A673 (cell line): ENCODE data around the gene VAV3. TPM values are rescaled to one million over a fixed set of nuclear protein-coding genes. Genes with fewer than 3 reads are reported as not detected.

Source experiments
- BruUV-seq: library from RNA; stranded (reverse); fragments of 400-500 nt; replicated peaks from 2 replicates; lab custom pipeline; 2021; lab: Mats Ljungman, UMichigan
- CTCF ChIA-PET: fragments of 300-600 bp; sonication (Branson Sonifier 250); formaldehyde crosslinking; loops from one replicate; lab custom pipeline; 2022; ENCODE audit warnings: antibody characterized with exemption; lab: Charles Lee
- POLR2A ChIA-PET: fragments of 300-600 bp; sonication (Branson Sonifier 250); formaldehyde crosslinking; loops from one replicate; lab custom pipeline; 2022; ENCODE audit warnings: antibody characterized with exemption; ENCODE audit not compliant: low non-redundant PET; lab: Charles Lee
- DNase-seq: peaks from one replicate; pipeline ENCODE4 v3.0.0-alpha.2; 2015; ENCODE audit warnings: low spot score
- H3K27ac ChIP-seq: fragments of 200-600 bp; sonication (generic); 2 replicates; pipeline ENCODE4 v1.5.1; 2016; ENCODE audit warnings: mixed run types, low read depth, mild to moderate bottlenecking, mixed read lengths, antibody characterized with exemption, low read length; ENCODE audit not compliant: poor library complexity, severe bottlenecking
- H3K27me3 ChIP-seq: fragments of 200-600 bp; sonication (generic); replicated peaks from 2 replicates; pipeline ENCODE4 v1.6.1; 2017; ENCODE audit warnings: mixed run types, low read depth, mild to moderate bottlenecking, mixed read lengths, antibody characterized with exemption, low read length; ENCODE audit not compliant: insufficient read depth, poor library complexity
- H3K36me3 ChIP-seq: fragments of 200-600 bp; sonication (generic); 2 replicates; pipeline ENCODE4 v1.6.1; 2016; ENCODE audit warnings: mixed run types, mild to moderate bottlenecking, mixed read lengths, antibody characterized with exemption, low read length; ENCODE audit not compliant: insufficient read depth, poor library complexity, severe bottlenecking
- H3K4me1 ChIP-seq: fragments of 200-600 bp; sonication (generic); 2 replicates; pipeline ENCODE4 v1.6.1; 2017; ENCODE audit warnings: mixed run types, mild to moderate bottlenecking, mixed read lengths, antibody characterized with exemption, low read length; ENCODE audit not compliant: insufficient read depth, poor library complexity, severe bottlenecking
- H3K4me3 ChIP-seq: fragments of 200-600 bp; sonication (generic); 2 replicates; pipeline ENCODE4 v1.5.1; 2016; ENCODE audit warnings: low read depth, mixed run types, mild to moderate bottlenecking, mixed read lengths, low read length; ENCODE audit not compliant: poor library complexity, severe bottlenecking
- H3K9me3 ChIP-seq: fragments of 200-600 bp; sonication (generic); 2 replicates; pipeline ENCODE4 v1.6.1; 2016; ENCODE audit warnings: mixed run types, low read depth, mild to moderate bottlenecking, mixed read lengths, antibody characterized with exemption, low read length; ENCODE audit not compliant: poor library complexity, severe bottlenecking
- CTCF ChIP-seq: fragments of 300-800, 200-600 bp; sonication (generic); conservative IDR thresholded peaks from 2 replicates; pipeline ENCODE4 v1.5.1; 2017; ENCODE audit warnings: low read depth, mild to moderate bottlenecking, antibody characterized with exemption, low read length, moderate library complexity, mixed read lengths
- EZH2 ChIP-seq: fragments of 200-600 bp; sonication (generic); IDR thresholded peaks from 2 replicates; pipeline ENCODE4 v1.6.1; 2017; ENCODE audit warnings: borderline replicate concordance, low read depth, mild to moderate bottlenecking, mixed read lengths, antibody characterized with exemption, low read length; ENCODE audit not compliant: poor library complexity, severe bottlenecking
- intact Hi-C: fragments of 100-400 bp; cut with micrococcal nuclease; formaldehyde crosslinking; loops from one replicate; pipeline ENCODE4 v1.10.0; 2022; ENCODE audit not compliant: unreplicated experiment
- total RNA-seq: library from RNA; stranded (reverse); gene quantifications from 2 replicates; pipeline ENCODE4 v1.2.3, GENCODE V29; 2021

VAV3 gene
- total RNA-seq, 1 experiment from 2014 or later: 0.30 TPM

GRCh38 chr1:107991371-107992066 is 26.5 kb upstream of the VAV3 start:
- ChIA-PET CTCF (no interaction called here), POLR2A (no interaction called here)
- Histone ChIP-seq H3K27ac (no peak overlapping the region), H3K36me3 (no peaks in the 10 kb centered on the region), H3K4me3 (no peak overlapping the region), H3K27me3 (no peaks in the 10 kb centered on the region), H3K4me1 (no peaks in the 10 kb centered on the region), H3K9me3 (no peaks in the 10 kb centered on the region)
- TF ChIP-seq EZH2 (no peak), CTCF (no peak)
- no peak for DNase-seq
- no TSS peak for BruUV-seq
- intact Hi-C loops: no loop called here

- ChIA-PET POLR2A (no interaction called here), CTCF (no interaction called here)
- Histone ChIP-seq H3K36me3 (no peaks in the 10 kb centered on the region), H3K9me3 (no peaks in the 10 kb centered on the region), H3K4me1 (no peaks in the 10 kb centered on the region), H3K27ac (no peak overlapping the region), H3K27me3 (no peaks in the 10 kb centered on the region), H3K4me3 (no peak overlapping the region)
- BruUV-seq: no TSS peak
- intact Hi-C loops: no loop called here
- TF ChIP-seq CTCF (no peak), EZH2 (no peak)
- no peak for DNase-seq
Observed at GRCh38 chr1:107990606-107991005, 25.6 kb upstream of the VAV3 start.

GRCh38 chr1:107981277-107981676 is 16.3 kb upstream of the VAV3 start:
- ChIA-PET POLR2A (no interaction called here), CTCF (no interaction called here)
- Histone ChIP-seq H3K4me3 (no peak overlapping the region), H3K9me3 (no peaks in the 10 kb centered on the region), H3K27ac (no peak overlapping the region), H3K27me3 (peaks cover 27% of the 10 kb centered on the region), H3K36me3 (no peaks in the 10 kb centered on the region), H3K4me1 (peaks cover 4% of the 10 kb centered on the region)
- DNase-seq: no peak
- intact Hi-C loops: no loop called here
- BruUV-seq: no TSS peak
- no peak for TF ChIP-seq EZH2
- no peak for TF ChIP-seq CTCF
